ENCODE data around the gene MAST4. TPM values are rescaled to one million over a fixed set of nuclear protein-coding genes. Genes with fewer than 3 reads are reported as not detected.

Gene MAST4
- polyA plus RNA-seq, 1 donor from 2014 or later, result 11.8 TPM

DNA sequence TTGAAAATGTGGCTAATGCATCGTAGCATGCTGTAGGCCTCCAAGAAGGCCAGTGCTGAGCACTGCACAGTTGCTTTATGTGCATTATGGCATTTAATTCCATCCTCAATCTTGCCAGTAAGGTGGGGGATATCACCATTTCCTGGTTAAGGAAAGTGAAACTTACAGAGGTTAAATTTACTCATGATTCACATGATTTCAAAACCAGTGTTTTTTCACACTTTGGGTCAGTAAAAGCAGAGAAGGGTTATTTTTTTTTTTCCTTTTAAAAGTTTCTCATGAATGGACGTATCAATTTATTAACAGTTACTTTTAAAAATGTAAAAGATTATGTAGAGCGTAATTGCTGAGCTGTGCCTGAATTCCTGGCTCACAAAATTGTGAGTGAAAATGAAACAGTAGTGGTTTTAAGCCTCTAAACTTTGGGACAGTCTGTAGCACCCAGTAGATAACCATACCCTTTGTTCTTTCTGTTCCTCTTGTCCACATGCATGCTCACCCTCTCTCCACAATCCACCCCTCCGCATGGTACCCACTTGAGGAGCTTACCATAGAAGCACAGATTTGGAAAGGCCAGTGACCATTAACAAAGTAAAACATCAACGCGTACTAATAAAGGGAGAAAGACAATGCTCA is 21.2 kb downstream of the MAST4 start:
- H3K4me1 Mint-ChIP-seq, result peaks cover 17 to 42% (median 39%) of the 10 kb centered on the region in 3 donors
- peak overlapping the region; percentile 0 to 78 (median 60) for H3K4me3 Mint-ChIP-seq
- H3K27me3 Mint-ChIP-seq, result peaks cover 2% of the 10 kb centered on the region
- peak overlapping the region; percentile 6 to 91 (median 20) for H3K27ac Mint-ChIP-seq
- H3K9me3 Mint-ChIP-seq, result peaks cover 0 to 2% (median 0%) of the 10 kb centered on the region in 3 donors
- H3K36me3 Mint-ChIP-seq, result no peaks in the 10 kb centered on the region

DNA sequence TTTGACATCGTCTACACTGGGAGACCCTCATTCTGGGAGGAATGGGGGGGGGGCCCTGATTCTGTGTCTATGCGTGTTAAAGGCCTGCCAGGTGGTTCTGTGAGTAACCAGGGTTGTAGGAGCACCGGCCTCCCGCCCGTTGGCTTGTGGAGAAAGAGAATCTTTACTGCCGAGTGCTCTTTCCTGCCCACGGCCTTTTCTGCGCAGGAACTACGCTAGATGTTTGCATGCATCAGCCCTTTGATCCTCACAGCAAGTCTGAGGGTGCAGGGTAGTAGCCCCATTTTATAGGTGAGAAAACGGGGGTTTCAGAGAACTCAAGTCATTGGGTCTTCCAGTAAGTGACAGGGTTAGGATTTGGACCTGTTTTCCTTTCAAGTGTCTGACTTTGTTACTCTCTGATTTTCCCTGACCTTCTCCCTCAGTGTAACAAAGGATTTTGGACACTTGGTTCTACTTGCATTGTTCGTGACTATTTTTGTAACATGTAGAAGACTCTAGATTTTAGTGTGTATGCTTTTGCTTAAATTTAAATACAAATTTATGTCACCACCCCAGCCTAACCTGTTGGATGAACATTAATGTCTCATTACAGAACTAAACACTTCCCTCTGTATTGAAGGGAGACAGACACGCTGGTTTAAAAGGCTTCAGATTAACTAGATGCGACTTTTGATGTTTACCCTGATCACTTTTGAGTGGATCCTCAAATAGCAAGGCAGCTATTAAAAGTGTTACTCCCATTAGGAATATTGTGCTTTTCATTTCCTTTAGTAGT is 22.0 kb downstream of the MAST4 start:
- H3K27me3 Mint-ChIP-seq, result peaks cover 2% of the 10 kb centered on the region
- peak overlapping the region; percentile 49 to 78 (median 68) for H3K4me3 Mint-ChIP-seq
- peaks cover 15 to 39% (median 37%) of the 10 kb centered on the region in 3 donors for H3K4me1 Mint-ChIP-seq
- peak overlapping the region in 2 of 3 donors; percentile 84 to 91 for H3K27ac Mint-ChIP-seq
- H3K36me3 Mint-ChIP-seq, result no peaks in the 10 kb centered on the region
- H3K9me3 Mint-ChIP-seq, result peaks cover 0 to 2% (median 2%) of the 10 kb centered on the region in 3 donors

DNA sequence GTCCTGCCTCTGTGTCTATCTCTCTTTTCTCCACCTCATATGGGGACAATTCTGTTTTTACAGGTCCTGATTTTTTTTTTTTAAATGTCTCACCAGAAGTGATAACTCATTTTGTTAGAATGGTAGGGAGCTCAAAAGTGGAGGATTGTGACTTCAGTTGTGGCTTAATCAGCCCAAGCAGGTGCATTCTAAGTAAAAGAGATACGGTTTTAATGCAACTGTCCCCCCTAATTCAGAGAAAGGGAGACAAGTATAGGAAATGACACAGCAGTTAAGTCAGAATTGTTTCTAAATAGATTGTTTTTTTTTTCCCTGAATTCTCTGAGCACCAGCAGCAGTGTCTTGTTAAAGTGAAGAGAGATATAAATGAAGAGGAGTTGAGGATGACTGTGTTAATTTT is 24.5 kb downstream of the MAST4 start:
- H3K9me3 Mint-ChIP-seq, result peaks cover 0 to 2% (median 2%) of the 10 kb centered on the region in 3 donors
- no peaks in the 10 kb centered on the region for H3K36me3 Mint-ChIP-seq
- peaks cover 16 to 47% (median 41%) of the 10 kb centered on the region in 3 donors for H3K4me1 Mint-ChIP-seq
- H3K27ac Mint-ChIP-seq, result peak overlapping the region in 1 of 3 donors; percentile 34
- peaks cover 6% of the 10 kb centered on the region for H3K27me3 Mint-ChIP-seq
- H3K4me3 Mint-ChIP-seq, result no peak overlapping the region

DNA sequence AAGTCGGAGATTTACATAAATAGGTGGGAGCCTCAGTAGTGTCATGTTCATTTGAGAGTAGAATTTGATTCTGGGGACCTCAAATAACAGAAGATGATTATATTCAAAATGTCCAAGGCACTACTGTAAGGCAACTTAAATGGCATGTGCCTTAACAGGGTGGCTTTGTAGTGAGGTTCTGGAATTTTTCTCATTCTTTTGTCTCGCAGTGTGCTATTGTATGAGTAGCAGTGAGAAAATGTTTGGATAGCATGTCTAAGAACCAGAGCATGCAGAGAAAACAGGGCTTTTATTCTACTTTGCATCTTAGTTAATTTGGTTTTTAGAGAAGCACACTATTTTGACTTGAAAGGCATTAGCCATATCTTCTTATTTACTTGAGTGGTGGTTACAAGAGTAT is 25.0 kb downstream of the MAST4 start:
- H3K4me1 Mint-ChIP-seq, result peaks cover 16 to 43% (median 37%) of the 10 kb centered on the region in 3 donors
- peaks cover 6% of the 10 kb centered on the region for H3K27me3 Mint-ChIP-seq
- H3K4me3 Mint-ChIP-seq, result no peak overlapping the region
- no peaks in the 10 kb centered on the region for H3K36me3 Mint-ChIP-seq
- H3K9me3 Mint-ChIP-seq, result peaks cover 0 to 2% (median 2%) of the 10 kb centered on the region in 3 donors
- peak overlapping the region in 2 of 3 donors; percentile 6 to 34 for H3K27ac Mint-ChIP-seq

DNA sequence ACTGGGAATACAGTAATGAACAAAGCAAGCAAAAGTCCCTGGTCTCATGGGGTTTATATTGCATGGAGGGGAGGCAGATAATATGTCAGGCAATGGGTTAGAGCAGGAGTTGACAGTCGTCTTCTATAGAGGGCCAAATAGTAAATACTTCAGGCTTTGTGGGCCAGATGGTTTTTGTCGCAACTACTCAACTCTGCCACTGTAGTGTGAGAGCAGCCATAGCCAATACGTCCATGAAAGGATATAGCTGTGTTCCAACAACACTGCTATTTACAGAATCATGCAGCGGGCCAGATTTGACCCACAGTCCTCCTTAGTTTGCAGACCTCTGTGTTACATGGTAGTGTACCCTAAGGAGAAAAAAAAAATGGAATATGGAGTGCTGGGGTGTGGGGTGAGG is 25.5 kb downstream of the MAST4 start:
- Mint-ChIP-seq H3K36me3 (no peaks in the 10 kb centered on the region), H3K27ac (peak overlapping the region in 1 of 3 donors; percentile 6), H3K4me3 (no peak overlapping the region), H3K9me3 (peaks cover 0 to 2% (median 2%) of the 10 kb centered on the region in 3 donors), H3K27me3 (peaks cover 6% of the 10 kb centered on the region), H3K4me1 (peaks cover 16 to 45% (median 35%) of the 10 kb centered on the region in 3 donors)

DNA sequence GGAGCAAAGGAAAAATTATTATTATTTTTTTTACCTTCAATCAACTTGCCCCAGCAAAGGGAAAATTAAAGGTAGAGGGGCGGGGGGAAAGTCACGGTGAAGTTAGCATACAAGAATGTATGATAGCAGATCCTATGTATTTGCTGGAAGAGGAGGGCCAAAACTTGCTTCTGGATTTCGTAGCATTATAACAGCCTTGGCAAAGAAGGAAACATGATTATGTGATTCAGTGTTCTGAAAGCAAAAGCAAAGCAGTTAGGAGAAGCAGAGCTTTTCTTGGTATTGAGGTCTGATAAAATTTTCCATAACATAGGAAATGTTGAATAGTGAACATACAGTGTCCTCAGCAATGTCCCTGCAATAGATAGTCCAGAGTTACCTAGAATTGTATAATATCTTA is 32.4 kb downstream of the MAST4 start:
- H3K4me1 Mint-ChIP-seq, result peaks cover 4 to 36% (median 23%) of the 10 kb centered on the region in 3 donors
- H3K36me3 Mint-ChIP-seq, result no peaks in the 10 kb centered on the region
- H3K4me3 Mint-ChIP-seq, result no peak overlapping the region
- no peaks in the 10 kb centered on the region for H3K9me3 Mint-ChIP-seq
- peaks cover 3% of the 10 kb centered on the region for H3K27me3 Mint-ChIP-seq
- no peak overlapping the region for H3K27ac Mint-ChIP-seq

DNA sequence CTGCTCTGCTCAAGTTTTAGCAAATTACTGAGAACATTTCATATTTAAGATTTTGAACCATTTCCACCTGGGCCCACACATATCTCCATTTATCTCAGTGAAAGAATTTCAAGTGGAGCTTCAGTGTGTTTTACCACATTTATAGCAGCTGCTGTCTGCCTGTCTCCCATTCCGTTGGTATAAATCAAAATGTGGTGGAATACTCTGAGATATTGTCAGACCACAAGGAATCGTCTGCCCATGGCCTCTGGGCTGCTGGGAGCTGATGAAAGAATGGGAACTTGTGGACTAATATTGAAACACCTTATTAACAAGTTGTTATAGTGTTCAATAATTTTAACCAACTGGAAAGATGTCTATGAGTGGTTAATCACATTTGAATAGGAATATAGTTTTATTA is 33.3 kb downstream of the MAST4 start:
- no peaks in the 10 kb centered on the region for H3K36me3 Mint-ChIP-seq
- H3K9me3 Mint-ChIP-seq, result no peaks in the 10 kb centered on the region
- H3K27ac Mint-ChIP-seq, result no peak overlapping the region
- H3K4me3 Mint-ChIP-seq, result no peak overlapping the region
- peaks cover 2 to 30% (median 17%) of the 10 kb centered on the region in 3 donors for H3K4me1 Mint-ChIP-seq
- H3K27me3 Mint-ChIP-seq, result no peaks in the 10 kb centered on the region

DNA sequence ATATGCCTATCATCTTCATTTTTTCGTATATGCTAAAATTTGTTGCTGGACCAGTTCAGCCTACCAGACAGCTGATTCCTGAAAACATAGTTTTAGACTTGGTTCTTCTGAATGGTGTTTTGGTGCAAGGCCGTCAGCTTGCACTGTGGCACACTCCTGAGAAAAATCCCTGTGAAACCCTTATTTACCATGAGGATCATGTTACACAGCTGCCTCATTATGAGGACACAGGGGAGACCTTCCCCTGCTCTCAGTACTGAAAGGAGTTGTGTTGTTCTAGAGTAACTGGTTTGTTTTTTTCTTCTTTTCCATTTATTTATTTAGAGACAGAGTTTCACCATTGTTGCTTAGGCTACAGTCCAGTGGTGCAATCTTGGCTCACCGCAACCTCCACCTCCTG is 37.6 kb downstream of the MAST4 start:
- H3K9me3 Mint-ChIP-seq, result no peaks in the 10 kb centered on the region
- H3K4me3 Mint-ChIP-seq, result no peak overlapping the region
- H3K27ac Mint-ChIP-seq, result no peak overlapping the region
- H3K36me3 Mint-ChIP-seq, result peaks cover 2% of the 10 kb centered on the region
- no peaks in the 10 kb centered on the region for H3K27me3 Mint-ChIP-seq
- peaks cover 0 to 22% (median 4%) of the 10 kb centered on the region in 3 donors for H3K4me1 Mint-ChIP-seq

DNA sequence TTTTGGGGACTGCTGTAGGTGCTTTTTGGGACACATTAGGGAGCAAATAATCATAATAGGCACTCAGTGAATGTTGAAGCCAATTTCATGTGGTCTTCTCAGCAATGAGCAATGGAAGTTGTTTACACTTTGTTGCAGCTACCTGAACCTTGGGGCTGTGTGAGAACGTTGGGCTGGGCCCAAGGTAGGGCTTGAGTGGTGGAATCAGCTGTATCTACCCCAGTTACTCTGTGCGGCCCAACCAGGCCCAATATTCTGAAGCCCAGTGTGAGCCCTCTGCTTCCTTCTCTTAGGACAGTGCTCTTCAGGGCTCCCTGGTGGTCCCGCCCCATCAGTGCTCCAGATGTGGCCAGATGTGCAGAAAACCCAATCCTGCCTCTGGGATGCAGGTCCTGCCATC is 38.4 kb downstream of the MAST4 start:
- Mint-ChIP-seq H3K27ac (no peak overlapping the region), H3K27me3 (no peaks in the 10 kb centered on the region), H3K4me3 (no peak overlapping the region), H3K4me1 (peaks cover 0 to 20% (median 8%) of the 10 kb centered on the region in 3 donors), H3K36me3 (peaks cover 2% of the 10 kb centered on the region), H3K9me3 (no peaks in the 10 kb centered on the region)

DNA sequence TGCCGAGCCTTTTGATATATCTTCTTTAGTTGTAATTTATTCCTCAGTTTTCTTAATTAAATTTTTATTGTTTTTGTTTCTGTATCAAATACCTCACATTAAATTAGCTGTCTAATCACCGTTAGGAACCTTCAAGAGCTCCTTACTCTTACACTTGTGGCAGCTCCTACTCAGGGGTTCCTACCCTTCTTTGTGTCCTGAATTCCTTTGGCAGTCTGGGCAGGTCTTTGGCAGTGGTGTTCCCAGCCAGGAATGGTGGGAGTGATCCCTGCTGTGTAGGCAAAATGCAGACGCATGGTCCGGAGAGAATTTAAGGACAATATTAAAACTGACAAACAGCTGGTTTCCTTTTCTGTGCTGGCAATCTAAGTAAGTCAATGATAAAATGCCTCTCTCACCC is 41.8 kb downstream of the MAST4 start:
- peaks cover 2% of the 10 kb centered on the region for H3K36me3 Mint-ChIP-seq
- H3K9me3 Mint-ChIP-seq, result peaks cover 0 to 2% (median 0%) of the 10 kb centered on the region in 3 donors
- peaks cover 4 to 22% (median 17%) of the 10 kb centered on the region in 3 donors for H3K4me1 Mint-ChIP-seq
- no peak overlapping the region for H3K27ac Mint-ChIP-seq
- H3K27me3 Mint-ChIP-seq, result no peaks in the 10 kb centered on the region
- H3K4me3 Mint-ChIP-seq, result no peak overlapping the region

DNA sequence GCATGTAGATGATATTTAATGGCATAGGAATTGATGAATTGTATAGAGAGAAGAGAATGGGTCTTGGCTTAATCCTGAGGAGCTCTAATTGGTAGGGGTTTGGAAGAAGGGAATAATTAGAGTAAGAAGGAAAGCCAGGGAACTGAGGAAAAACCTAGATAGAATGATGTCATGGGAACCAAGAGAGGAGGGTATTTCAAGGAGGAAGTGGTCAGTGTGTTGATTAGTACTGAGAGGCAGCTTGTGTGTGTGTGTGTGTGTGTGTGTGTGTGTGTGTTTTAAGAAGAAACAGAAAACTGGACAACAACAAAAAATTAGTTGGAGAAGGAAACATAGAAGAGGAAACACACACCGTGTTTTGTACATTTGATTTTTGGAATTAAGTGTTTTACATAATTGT is 42.8 kb downstream of the MAST4 start:
- H3K27me3 Mint-ChIP-seq, result no peaks in the 10 kb centered on the region
- H3K9me3 Mint-ChIP-seq, result peaks cover 0 to 2% (median 0%) of the 10 kb centered on the region in 3 donors
- peak overlapping the region in 1 of 4 donors; percentile 25 for H3K4me3 Mint-ChIP-seq
- peak overlapping the region in 1 of 3 donors; percentile 64 for H3K27ac Mint-ChIP-seq
- peaks cover 2% of the 10 kb centered on the region for H3K36me3 Mint-ChIP-seq
- peaks cover 4 to 22% (median 18%) of the 10 kb centered on the region in 3 donors for H3K4me1 Mint-ChIP-seq

DNA sequence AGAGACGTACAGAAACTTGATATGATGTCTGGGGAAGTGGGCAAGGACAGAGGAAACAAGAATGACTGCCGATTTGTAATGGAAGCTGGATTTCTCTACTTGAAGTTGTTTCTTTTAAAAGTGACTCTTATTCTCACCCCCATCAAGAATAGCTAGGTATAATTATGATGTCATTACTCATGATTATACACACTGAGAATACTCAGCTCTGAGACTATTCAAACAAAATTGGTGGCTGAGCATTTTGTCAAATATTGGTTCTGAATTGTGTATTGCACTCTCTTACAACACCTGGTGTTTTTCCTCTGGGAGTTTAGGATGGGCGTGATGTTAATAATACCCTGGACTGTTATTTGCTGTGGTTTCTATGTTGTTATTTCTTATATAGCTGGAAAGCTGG is 46.3 kb downstream of the MAST4 start:
- H3K27me3 Mint-ChIP-seq, result no peaks in the 10 kb centered on the region
- peaks cover 4 to 21% (median 16%) of the 10 kb centered on the region in 3 donors for H3K4me1 Mint-ChIP-seq
- H3K9me3 Mint-ChIP-seq, result peaks cover 0 to 2% (median 0%) of the 10 kb centered on the region in 3 donors
- H3K4me3 Mint-ChIP-seq, result no peak overlapping the region
- H3K36me3 Mint-ChIP-seq, result peaks cover 3% of the 10 kb centered on the region
- H3K27ac Mint-ChIP-seq, result no peak overlapping the region

DNA sequence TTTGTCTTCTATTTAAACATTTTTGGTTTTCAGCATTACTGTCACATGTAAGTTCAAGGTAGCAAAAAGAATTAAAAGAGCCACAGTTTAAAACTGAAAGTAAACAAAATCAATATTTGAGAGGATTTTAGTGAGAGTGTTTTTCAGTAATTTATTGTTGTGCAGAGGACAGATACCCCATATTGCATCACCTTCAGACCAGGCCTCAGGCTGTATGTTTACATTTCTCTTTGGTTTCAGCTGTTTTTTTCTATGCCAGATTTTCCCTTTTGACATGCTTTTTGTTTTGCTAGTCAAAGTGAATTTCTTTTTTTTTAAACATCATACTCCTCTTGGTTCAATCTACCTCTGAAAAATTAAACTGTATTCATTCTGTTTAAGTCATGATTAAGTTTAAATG is 47.2 kb downstream of the MAST4 start:
- Mint-ChIP-seq H3K27ac (no peak overlapping the region), H3K4me3 (no peak overlapping the region), H3K4me1 (peaks cover 4 to 27% (median 21%) of the 10 kb centered on the region in 3 donors)

DNA sequence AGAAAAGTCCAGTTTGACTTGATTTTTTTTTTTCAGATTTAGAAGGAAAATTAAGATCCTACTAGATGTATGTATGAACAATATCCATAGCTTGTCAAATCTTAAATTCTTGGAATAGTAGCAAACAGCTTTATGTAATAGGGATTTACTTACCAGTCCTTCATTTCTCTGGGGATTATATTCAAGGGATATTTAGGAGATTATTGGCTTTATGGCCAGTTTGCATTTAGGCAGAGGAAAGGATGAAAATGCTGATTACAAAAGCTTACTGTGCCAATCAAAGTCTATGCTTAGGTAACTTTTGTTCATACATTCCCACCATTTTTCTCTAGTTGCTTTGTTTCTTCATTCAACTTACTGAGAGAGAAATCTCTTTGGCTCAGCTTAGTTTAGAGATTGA is 47.9 kb downstream of the MAST4 start:
- peaks cover 5% of the 10 kb centered on the region for H3K36me3 Mint-ChIP-seq
- no peaks in the 10 kb centered on the region for H3K27me3 Mint-ChIP-seq
- H3K4me1 Mint-ChIP-seq, result peaks cover 4 to 24% (median 17%) of the 10 kb centered on the region in 3 donors
- H3K27ac Mint-ChIP-seq, result no peak overlapping the region
- H3K9me3 Mint-ChIP-seq, result peaks cover 0 to 2% (median 0%) of the 10 kb centered on the region in 3 donors
- H3K4me3 Mint-ChIP-seq, result no peak overlapping the region

More for the DNA sequence above, 47.2 kb downstream of the MAST4 start:
- no peaks in the 10 kb centered on the region for H3K27me3 Mint-ChIP-seq
- H3K9me3 Mint-ChIP-seq, result peaks cover 0 to 2% (median 0%) of the 10 kb centered on the region in 3 donors
- H3K36me3 Mint-ChIP-seq, result peaks cover 5% of the 10 kb centered on the region

DNA sequence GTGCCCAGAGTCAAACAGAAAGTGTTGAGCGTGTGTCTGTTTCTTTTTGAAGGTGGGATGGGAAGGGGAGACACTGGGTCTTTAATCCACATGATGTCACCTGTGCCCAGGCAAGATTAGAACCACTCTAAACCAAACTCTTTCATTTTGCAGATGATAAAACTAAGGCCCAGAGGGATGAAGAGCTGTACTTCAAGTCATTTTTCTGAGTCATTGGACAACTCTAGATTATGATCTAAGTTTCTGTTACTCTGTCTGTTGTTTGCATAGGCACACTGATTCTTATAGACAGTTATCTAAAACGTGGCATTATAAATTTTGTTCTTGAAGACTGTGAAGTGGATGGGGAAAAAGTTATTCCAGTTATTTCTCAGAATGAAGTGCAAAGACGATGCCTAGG is 48.8 kb downstream of the MAST4 start:
- Mint-ChIP-seq H3K9me3 (peaks cover 0 to 2% (median 0%) of the 10 kb centered on the region in 3 donors), H3K27ac (no peak overlapping the region), H3K36me3 (peaks cover 5% of the 10 kb centered on the region), H3K4me3 (no peak overlapping the region), H3K27me3 (no peaks in the 10 kb centered on the region), H3K4me1 (peaks cover 2 to 22% (median 20%) of the 10 kb centered on the region in 3 donors)

Data from IgD-negative memory B cell (primary cell).